ENCODE data around the gene HECTD1.
"Not testable (repeated sequence)": the region's sequence is repeated elsewhere in the genome, so short reads cannot be mapped to it uniquely, and the experiment has no call there.

The HECTD1 gene

GRCh38 chr14:31192544-31192943 is 15.0 kb downstream of the HECTD1 start:
- DNase-seq = not testable (repeated sequence)

- DNase-seq = no peak
Measured at GRCh38 chr14:31190717-31191263, 16.8 kb downstream of the HECTD1 start.

GRCh38 chr14:31190219-31190603 is 17.4 kb downstream of the HECTD1 start:
- no peak for DNase-seq

- DNase-seq = no peak
Measured at GRCh38 chr14:31189346-31190218, 18.0 kb downstream of the HECTD1 start.

- DNase-seq = no peak
Measured at GRCh38 chr14:31188744-31189143, 18.8 kb downstream of the HECTD1 start.

GRCh38 chr14:31182016-31182415 is 25.6 kb downstream of the HECTD1 start:
- not testable (repeated sequence) for DNase-seq

- no peak for DNase-seq
Measured at GRCh38 chr14:31181271-31181670, 26.3 kb downstream of the HECTD1 start.

- DNase-seq = no peak
Measured at GRCh38 chr14:31180299-31181051, 27.1 kb downstream of the HECTD1 start.

GRCh38 chr14:31174433-31174832 is 33.2 kb downstream of the HECTD1 start:
- no peak for DNase-seq

GRCh38 chr14:31173120-31173837 is 34.3 kb downstream of the HECTD1 start:
- no peak for DNase-seq

GRCh38 chr14:31172084-31172483 is 35.5 kb downstream of the HECTD1 start:
- no peak for DNase-seq

- DNase-seq = no peak
Measured at GRCh38 chr14:31170411-31170810, 37.2 kb downstream of the HECTD1 start.

GRCh38 chr14:31169877-31170276 is 37.7 kb downstream of the HECTD1 start:
- DNase-seq = no peak

GRCh38 chr14:31167032-31167431 is 40.6 kb downstream of the HECTD1 start:
- no peak for DNase-seq

GRCh38 chr14:31166271-31166561 is 41.4 kb downstream of the HECTD1 start:
- DNase-seq = no peak

GRCh38 chr14:31164115-31164514 is 43.5 kb downstream of the HECTD1 start:
- DNase-seq = no peak

GRCh38 chr14:31162910-31163649 is 44.5 kb downstream of the HECTD1 start:
- no peak for DNase-seq

- no peak for DNase-seq
Measured at GRCh38 chr14:31161274-31161673, 46.3 kb downstream of the HECTD1 start.

- DNase-seq = no peak
Measured at GRCh38 chr14:31159682-31160296, 47.8 kb downstream of the HECTD1 start.

- DNase-seq = no peak
Measured at GRCh38 chr14:31154956-31155355, 52.6 kb downstream of the HECTD1 start.

GRCh38 chr14:31142455-31143087 is 65.0 kb downstream of the HECTD1 start:
- DNase-seq = no peak
